ENCODE measurements around the gene TMEM178B.
"Not testable (repeated sequence)": the region's sequence is repeated elsewhere in the genome, so short reads cannot be mapped to it uniquely, and the experiment has no call there.

Gene TMEM178B

GRCh38 chr7:141045842-141046620 lies 27.8 kb upstream of the TMEM178B start:
- Histone ChIP-seq H3K79me2 (ENCODE audit: control insufficient read depth, insufficient read depth, low read length, unreplicated experiment) (no peaks in the 10 kb centered on the region), H3K4me3 (ENCODE audit: low read depth, low read length) (no peak overlapping the region), H3K4me1 (ENCODE audit: control insufficient read depth, insufficient read depth, low read length, unreplicated experiment) (peaks cover 5% of the 10 kb centered on the region), H3K27me3 (ENCODE audit: insufficient read depth, low read length) (no peaks in the 10 kb centered on the region), H2AFZ (ENCODE audit: low read length, unreplicated experiment) (no peak overlapping the region), H3K36me3 (ENCODE audit: insufficient read depth, low read length) (no peaks in the 10 kb centered on the region), H3K27ac (ENCODE audit: low read depth, low read length) (peak overlapping the region; percentile 45)

GRCh38 chr7:141053626-141054025 lies 20.2 kb upstream of the TMEM178B start:
- Histone ChIP-seq H3K36me3 (ENCODE audit: insufficient read depth, low read length) (no peaks in the 10 kb centered on the region), H3K79me2 (ENCODE audit: control insufficient read depth, insufficient read depth, low read length, unreplicated experiment) (no peaks in the 10 kb centered on the region), H3K4me3 (ENCODE audit: low read depth, low read length) (no peak overlapping the region), H3K27me3 (ENCODE audit: insufficient read depth, low read length) (no peaks in the 10 kb centered on the region), H2AFZ (ENCODE audit: low read length, unreplicated experiment) (no peak overlapping the region), H3K27ac (ENCODE audit: low read depth, low read length) (no peak overlapping the region), H3K4me1 (ENCODE audit: control insufficient read depth, insufficient read depth, low read length, unreplicated experiment) (no peaks in the 10 kb centered on the region)

DNA sequence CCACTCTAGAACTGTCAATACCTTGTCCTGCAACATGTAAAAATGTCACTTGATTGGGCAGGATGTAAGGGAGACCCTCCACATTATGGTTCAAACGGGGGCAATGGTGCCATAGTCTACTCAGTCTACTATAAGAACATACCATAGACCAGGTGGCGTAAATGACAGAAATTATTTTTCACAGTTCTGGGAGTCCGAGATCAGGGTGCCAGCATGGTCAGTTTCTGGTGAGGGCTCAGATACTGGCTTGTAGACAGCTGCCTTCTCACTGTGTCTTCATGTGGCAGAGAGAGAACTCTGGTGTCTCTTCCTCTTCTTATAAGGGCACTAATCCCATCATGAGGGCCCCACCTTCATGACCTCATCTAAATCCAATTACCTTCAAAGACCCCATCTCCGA lies 18.7 kb upstream of the TMEM178B start:
- Histone ChIP-seq H2AFZ (ENCODE audit: low read length, unreplicated experiment) (no peak overlapping the region), H3K4me1 (ENCODE audit: control insufficient read depth, insufficient read depth, low read length, unreplicated experiment) (no peaks in the 10 kb centered on the region), H3K36me3 (ENCODE audit: insufficient read depth, low read length) (no peaks in the 10 kb centered on the region), H3K79me2 (ENCODE audit: control insufficient read depth, insufficient read depth, low read length, unreplicated experiment) (no peaks in the 10 kb centered on the region), H3K4me3 (ENCODE audit: low read depth, low read length) (no peak overlapping the region), H3K27ac (ENCODE audit: low read depth, low read length) (no peak overlapping the region), H3K27me3 (ENCODE audit: insufficient read depth, low read length) (no peaks in the 10 kb centered on the region)

DNA sequence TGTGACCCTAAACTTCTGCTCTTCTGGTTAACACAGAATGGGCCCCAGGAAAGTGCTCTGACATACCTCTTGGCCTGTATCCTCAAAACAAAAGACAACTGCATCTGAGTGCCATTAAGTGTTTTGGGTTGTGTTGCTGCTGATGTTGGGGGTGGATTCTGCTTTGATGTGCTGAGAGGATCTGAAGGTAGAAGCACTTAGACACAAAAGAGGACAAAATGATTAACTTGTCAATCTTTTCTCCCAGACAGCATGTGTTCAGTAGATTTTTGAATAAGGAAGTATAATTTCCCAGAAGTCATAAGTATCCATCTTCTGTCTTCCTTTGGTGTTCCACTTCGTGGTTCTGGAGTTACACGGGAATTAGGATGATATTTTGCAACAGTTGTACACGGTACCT lies 16.1 kb upstream of the TMEM178B start:
- no peak overlapping the region for H3K27ac ChIP-seq (ENCODE audit: low read depth, low read length)
- H3K4me1 ChIP-seq (ENCODE audit: control insufficient read depth, insufficient read depth, low read length, unreplicated experiment) = no peaks in the 10 kb centered on the region
- no peaks in the 10 kb centered on the region for H3K79me2 ChIP-seq (ENCODE audit: control insufficient read depth, insufficient read depth, low read length, unreplicated experiment)
- no peaks in the 10 kb centered on the region for H3K27me3 ChIP-seq (ENCODE audit: insufficient read depth, low read length)
- no peaks in the 10 kb centered on the region for H3K36me3 ChIP-seq (ENCODE audit: insufficient read depth, low read length)
- no peak overlapping the region for H2AFZ ChIP-seq (ENCODE audit: low read length, unreplicated experiment)
- H3K4me3 ChIP-seq (ENCODE audit: low read depth, low read length) = no peak overlapping the region

GRCh38 chr7:141067856-141068255 lies 6.0 kb upstream of the TMEM178B start:
- not testable (repeated sequence) for H3K79me2 ChIP-seq (ENCODE audit: control insufficient read depth, insufficient read depth, low read length, unreplicated experiment); H3K36me3 ChIP-seq (ENCODE audit: insufficient read depth, low read length); H3K4me1 ChIP-seq (ENCODE audit: control insufficient read depth, insufficient read depth, low read length, unreplicated experiment); H3K4me3 ChIP-seq (ENCODE audit: low read depth, low read length); H2AFZ ChIP-seq (ENCODE audit: low read length, unreplicated experiment); H3K27ac ChIP-seq (ENCODE audit: low read depth, low read length)
- H3K27me3 ChIP-seq (ENCODE audit: insufficient read depth, low read length) = peaks cover 36% of the 10 kb centered on the region

- peaks cover 8% of the 10 kb centered on the region for H3K4me1 ChIP-seq (ENCODE audit: control insufficient read depth, insufficient read depth, low read length, unreplicated experiment)
- peak overlapping the region; percentile 79 for H3K4me3 ChIP-seq (ENCODE audit: low read depth, low read length)
- no peak overlapping the region for H3K27ac ChIP-seq (ENCODE audit: low read depth, low read length)
- H3K27me3 ChIP-seq (ENCODE audit: insufficient read depth, low read length) = peaks cover 71% of the 10 kb centered on the region
- no peaks in the 10 kb centered on the region for H3K79me2 ChIP-seq (ENCODE audit: control insufficient read depth, insufficient read depth, low read length, unreplicated experiment)
- peak overlapping the region; percentile 89 for H2AFZ ChIP-seq (ENCODE audit: low read length, unreplicated experiment)
- H3K36me3 ChIP-seq (ENCODE audit: insufficient read depth, low read length) = no peaks in the 10 kb centered on the region
Observed at GRCh38 chr7:141071260-141071854, 2.5 kb upstream of the TMEM178B start.

DNA sequence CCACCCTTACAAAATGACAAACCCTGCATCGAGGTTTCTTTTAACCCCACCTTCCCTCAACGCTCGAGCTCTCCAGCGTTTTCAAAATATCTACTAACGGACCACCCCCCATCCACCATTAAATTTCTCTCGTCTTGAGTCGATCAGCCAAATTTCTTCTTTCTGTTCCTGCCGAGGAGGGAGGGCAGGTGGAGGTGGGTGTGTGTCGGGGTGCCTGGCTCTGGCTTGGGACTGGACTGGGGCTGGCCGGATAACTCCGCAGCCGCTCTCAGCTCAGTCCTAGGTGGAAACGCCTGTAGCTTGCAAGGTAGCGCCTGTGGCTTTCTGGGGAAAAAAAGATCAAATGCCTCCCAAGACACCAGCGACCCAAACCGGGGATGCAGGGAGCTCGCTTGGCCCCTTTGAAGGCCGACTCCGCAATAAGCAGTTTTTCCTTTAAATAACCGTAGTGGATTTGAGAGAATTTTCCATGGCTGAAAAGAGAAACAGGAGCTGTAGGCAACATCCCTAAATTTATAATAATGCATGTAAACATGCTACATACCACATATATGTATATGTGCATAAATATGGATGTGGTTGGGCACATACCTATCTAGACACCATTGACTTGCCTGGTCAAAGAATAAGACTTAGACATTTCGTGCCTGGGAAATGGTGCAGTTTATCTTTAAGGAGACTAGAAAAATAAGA lies 1.9 kb upstream of the TMEM178B start:
- no peaks in the 10 kb centered on the region for H3K79me2 ChIP-seq (ENCODE audit: control insufficient read depth, insufficient read depth, low read length, unreplicated experiment)
- peaks cover 77% of the 10 kb centered on the region for H3K27me3 ChIP-seq (ENCODE audit: insufficient read depth, low read length)
- H3K27ac ChIP-seq (ENCODE audit: low read depth, low read length) = no peak overlapping the region
- H3K36me3 ChIP-seq (ENCODE audit: insufficient read depth, low read length) = no peaks in the 10 kb centered on the region
- peak overlapping the region; percentile 79 for H3K4me3 ChIP-seq (ENCODE audit: low read depth, low read length)
- H2AFZ ChIP-seq (ENCODE audit: low read length, unreplicated experiment) = peak overlapping the region; percentile 89
- peaks cover 8% of the 10 kb centered on the region for H3K4me1 ChIP-seq (ENCODE audit: control insufficient read depth, insufficient read depth, low read length, unreplicated experiment)

DNA sequence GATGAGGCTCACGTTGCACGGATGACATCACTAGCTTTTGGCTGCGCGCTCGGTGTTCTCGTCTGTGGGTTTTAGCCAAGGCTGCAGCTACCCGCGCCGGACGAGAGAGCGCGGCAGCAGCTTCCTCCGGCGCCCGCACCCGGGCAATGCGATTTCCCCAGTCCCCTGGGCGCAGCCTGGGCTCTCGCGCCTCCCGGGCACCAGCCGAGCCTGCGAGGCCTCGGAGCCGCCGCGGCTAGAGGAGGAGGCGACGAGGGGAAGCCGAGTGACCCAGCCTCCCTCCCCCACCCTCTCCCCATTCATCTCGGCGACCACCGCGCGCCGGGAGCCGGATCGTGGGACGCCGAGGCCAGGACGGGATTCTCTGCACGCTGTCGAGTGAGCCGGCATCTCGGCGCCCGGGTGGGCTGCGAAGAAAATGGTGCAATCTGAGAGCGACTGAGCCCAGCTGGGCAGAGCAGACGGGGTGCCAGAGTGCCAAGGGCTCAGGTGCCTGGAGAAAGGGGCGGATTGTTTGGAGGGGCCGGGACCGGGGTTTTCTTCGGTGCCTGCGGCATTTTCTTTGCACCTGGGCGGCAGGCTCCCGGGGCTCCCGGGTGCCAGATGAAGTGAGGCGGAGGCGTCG lies 1.2 kb upstream of the TMEM178B start:
- no peaks in the 10 kb centered on the region for H3K79me2 ChIP-seq (ENCODE audit: control insufficient read depth, insufficient read depth, low read length, unreplicated experiment)
- H3K4me1 ChIP-seq (ENCODE audit: control insufficient read depth, insufficient read depth, low read length, unreplicated experiment) = peaks cover 8% of the 10 kb centered on the region
- no peak overlapping the region for H3K27ac ChIP-seq (ENCODE audit: low read depth, low read length)
- H3K4me3 ChIP-seq (ENCODE audit: low read depth, low read length) = peak overlapping the region; percentile 79
- peaks cover 84% of the 10 kb centered on the region for H3K27me3 ChIP-seq (ENCODE audit: insufficient read depth, low read length)
- H2AFZ ChIP-seq (ENCODE audit: low read length, unreplicated experiment) = no peak overlapping the region
- H3K36me3 ChIP-seq (ENCODE audit: insufficient read depth, low read length) = no peaks in the 10 kb centered on the region

GRCh38 chr7:141073173-141073640 lies 657 bp upstream of the TMEM178B start:
- H3K27ac ChIP-seq (ENCODE audit: low read depth, low read length) = no peak overlapping the region
- peak overlapping the region; percentile 79 for H3K4me3 ChIP-seq (ENCODE audit: low read depth, low read length)
- H2AFZ ChIP-seq (ENCODE audit: low read length, unreplicated experiment) = peak overlapping the region; percentile 60
- H3K79me2 ChIP-seq (ENCODE audit: control insufficient read depth, insufficient read depth, low read length, unreplicated experiment) = no peaks in the 10 kb centered on the region
- peaks cover 87% of the 10 kb centered on the region for H3K27me3 ChIP-seq (ENCODE audit: insufficient read depth, low read length)
- H3K36me3 ChIP-seq (ENCODE audit: insufficient read depth, low read length) = no peaks in the 10 kb centered on the region
- H3K4me1 ChIP-seq (ENCODE audit: control insufficient read depth, insufficient read depth, low read length, unreplicated experiment) = peaks cover 8% of the 10 kb centered on the region

GRCh38 chr7:141074162-141074991 lies 513 bp downstream of the TMEM178B start:
- H3K36me3 ChIP-seq (ENCODE audit: insufficient read depth, low read length) = no peaks in the 10 kb centered on the region
- no peak overlapping the region for H2AFZ ChIP-seq (ENCODE audit: low read length, unreplicated experiment)
- H3K27me3 ChIP-seq (ENCODE audit: insufficient read depth, low read length) = peaks cover 85% of the 10 kb centered on the region
- no peak overlapping the region for H3K27ac ChIP-seq (ENCODE audit: low read depth, low read length)
- peaks cover 8% of the 10 kb centered on the region for H3K4me1 ChIP-seq (ENCODE audit: control insufficient read depth, insufficient read depth, low read length, unreplicated experiment)
- peak overlapping the region; percentile 79 for H3K4me3 ChIP-seq (ENCODE audit: low read depth, low read length)
- no peaks in the 10 kb centered on the region for H3K79me2 ChIP-seq (ENCODE audit: control insufficient read depth, insufficient read depth, low read length, unreplicated experiment)

All from ACC112 (cell line).